CD4-positive, alpha-beta T cell treated with Interferon alpha-2 for 1 hour (primary cell): ENCODE results near the gene TMEM165.

Experiments
- DNase-seq, 2 donors: peaks; one replicate each; pipeline ENCODE4 v3.0.0-alpha.2; 2020 to 2022

The TMEM165 gene

GRCh38 chr4:55407764-55408163, 12.0 kb downstream of the TMEM165 start:
- DNase-seq = no peak

DNA sequence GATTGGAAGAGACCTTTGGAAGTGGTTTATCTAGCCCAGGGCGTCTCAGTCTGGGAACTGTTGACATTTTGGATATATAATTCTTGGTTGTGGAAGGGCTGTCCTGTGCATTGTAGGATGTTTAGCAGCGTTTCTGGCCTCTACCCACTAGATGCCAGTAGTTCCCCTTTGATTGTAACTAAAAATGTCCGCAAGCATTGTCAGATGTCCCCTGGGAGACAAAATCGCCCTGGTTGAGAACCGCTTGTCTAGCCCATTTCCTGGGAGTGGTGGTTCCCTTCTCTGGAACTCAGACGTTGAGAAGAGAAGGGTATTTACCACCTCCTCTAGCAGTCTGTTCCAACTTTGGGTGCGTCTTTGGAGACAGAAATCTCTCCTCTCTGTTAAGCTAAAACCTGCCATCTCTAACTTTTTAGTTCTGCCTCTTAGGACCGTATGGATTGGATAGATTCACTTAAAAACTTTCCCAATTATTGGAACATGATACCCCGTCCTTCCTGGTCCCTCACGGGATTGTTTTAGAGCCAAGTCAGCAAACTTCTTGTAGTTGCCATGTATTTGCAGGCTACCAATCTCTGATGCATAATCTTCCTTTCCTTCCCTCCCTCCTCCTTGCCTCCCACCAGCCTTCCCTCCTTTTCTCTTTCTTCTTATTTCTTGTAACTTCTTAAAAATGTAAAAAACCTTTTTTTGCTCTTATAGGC, 13.9 kb downstream of the TMEM165 start:
- peak; percentile 14 to 46 for DNase-seq

- no peak for DNase-seq
Measured at GRCh38 chr4:55410431-55410830, 14.7 kb downstream of the TMEM165 start.

- DNase-seq = no peak
Measured at GRCh38 chr4:55411621-55412020, 15.9 kb downstream of the TMEM165 start.

DNA sequence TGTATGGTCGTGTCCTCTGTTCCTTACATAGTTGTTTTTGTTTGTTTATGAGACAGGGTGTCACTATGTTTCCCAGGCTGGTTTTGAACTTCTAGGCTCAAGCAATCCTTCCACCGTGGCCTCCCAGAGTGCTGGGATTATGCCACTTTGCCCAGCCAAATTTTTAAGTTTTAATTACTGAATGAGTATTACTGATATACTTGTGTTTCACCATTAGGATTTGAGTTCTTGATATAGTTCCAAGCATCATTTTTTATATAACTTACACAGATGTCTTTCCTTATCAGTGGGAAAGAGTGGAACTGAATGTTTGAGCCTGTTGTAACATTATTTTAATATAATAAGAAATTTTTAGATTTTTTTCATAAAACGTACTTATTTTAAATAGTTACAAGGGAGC, 20.4 kb downstream of the TMEM165 start:
- no peak for DNase-seq

DNA sequence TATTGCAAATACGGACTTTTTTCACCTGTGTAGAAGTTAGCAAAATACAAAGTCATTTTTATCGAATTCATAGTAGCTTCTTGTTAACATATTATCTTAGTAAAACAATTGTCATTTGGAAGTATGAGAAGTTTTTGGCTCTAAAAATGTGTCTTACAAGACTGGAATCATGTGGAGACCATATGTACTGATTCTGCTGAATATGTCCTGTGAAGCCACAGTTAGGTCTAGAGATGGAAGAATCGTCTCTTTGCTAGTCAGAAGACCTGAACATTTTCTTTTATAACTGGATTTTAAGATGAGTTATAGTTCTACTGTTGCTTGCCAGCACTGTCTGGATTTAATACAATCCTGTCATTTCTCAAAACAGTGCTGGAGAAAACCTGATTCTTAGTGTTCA, 29.0 kb downstream of the TMEM165 start:
- DNase-seq = no peak

GRCh38 chr4:55431710-55432336, 36.1 kb downstream of the TMEM165 start:
- DNase-seq = no peak

DNA sequence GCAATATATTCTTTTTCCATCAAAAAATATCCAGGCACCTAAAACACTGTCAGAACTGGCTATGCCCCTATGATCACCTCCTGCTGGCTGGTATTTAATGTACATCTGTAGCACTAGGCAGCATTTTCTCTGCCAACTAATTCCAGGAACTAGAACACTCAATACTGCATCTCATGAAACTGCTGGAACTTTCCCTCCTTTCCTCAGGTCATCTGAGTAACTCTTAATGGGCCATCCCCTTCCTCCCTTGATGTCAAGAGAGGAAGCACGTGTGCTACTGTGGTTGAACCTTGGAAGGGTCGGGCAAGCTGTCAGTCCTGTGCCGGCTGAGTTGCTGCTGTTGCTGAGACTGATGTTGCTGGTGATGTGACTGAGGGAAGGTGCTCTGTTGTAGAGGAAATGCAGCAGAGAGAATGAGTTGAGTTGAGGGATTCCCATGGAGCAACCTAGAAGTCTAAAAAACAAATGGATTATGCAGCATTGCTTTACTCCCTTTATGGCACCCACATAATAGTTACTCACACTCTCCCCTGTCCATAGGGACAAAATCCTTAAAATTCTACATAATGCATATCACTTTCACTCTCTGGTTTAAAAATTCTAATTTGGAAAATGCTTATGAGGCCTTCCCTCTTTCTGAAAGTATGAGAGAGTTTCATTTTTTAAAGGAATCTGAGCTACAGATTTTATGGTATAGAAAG, 39.5 kb downstream of the TMEM165 start:
- peak in 1 of 2 donors; percentile 20 for DNase-seq

- DNase-seq = no peak
Measured at GRCh38 chr4:55437356-55437796, 41.6 kb downstream of the TMEM165 start.

DNA sequence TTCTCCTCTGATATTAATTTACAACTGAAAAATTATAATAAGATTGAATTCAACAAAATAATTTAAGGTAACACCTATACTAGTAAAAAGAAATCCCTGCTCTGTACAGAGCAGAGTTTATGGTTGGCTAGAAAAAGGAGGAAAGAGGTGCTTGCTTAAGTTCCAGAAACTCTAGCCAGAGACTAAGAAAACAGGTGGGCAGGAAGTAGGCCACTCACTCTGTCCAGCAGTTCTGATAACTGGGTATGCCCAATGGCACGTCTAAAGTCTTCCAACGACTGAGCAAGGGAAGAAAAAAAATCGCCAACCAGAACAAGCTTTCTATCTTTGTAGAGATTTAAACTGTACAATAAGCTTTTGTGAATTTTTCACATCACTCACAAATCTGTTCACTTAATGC, 42.1 kb downstream of the TMEM165 start:
- no peak for DNase-seq

GRCh38 chr4:55438314-55438713, 42.6 kb downstream of the TMEM165 start:
- no peak for DNase-seq

DNA sequence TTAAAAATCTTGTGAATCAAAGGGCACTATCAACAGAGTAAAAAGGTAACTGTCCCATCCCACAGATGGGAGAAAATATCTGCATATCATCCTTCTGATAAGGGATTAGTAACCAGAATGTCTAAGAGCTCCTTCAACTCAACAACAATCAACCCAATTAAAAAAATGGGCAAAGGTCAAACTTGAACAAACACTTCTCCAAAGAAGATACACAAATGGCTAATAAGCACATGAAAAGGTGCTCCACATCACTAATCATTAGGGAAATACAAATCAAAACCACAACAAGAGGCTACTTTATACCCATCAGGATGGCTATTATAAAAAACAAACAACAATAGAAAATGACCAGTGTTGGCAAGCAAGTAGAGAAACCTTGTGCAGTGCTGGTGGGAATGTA, 43.3 kb downstream of the TMEM165 start:
- no peak for DNase-seq

DNA sequence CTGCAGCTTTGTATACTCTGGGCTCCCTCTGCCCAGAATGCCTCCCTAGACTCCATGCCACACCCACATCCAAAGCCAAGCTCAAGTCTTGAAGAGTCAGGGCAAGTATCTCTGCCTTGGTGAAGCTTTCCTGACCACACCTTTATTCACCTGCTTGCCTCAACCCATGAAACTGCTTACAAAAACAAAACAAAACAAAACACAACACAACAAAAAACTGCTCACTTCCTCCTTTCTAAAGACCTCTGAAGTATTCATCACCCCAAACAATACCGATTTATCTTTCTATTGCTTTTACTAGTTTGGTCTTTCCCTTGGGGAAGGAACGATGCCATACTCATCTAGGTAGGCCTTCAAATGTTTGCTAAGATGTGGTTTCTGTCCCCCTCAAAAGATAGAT, 45.0 kb downstream of the TMEM165 start:
- no peak for DNase-seq

GRCh38 chr4:55442541-55442940, 46.8 kb downstream of the TMEM165 start:
- DNase-seq = no peak

GRCh38 chr4:55444827-55445226, 49.1 kb downstream of the TMEM165 start:
- peak in 1 of 2 donors; percentile 22 for DNase-seq

DNA sequence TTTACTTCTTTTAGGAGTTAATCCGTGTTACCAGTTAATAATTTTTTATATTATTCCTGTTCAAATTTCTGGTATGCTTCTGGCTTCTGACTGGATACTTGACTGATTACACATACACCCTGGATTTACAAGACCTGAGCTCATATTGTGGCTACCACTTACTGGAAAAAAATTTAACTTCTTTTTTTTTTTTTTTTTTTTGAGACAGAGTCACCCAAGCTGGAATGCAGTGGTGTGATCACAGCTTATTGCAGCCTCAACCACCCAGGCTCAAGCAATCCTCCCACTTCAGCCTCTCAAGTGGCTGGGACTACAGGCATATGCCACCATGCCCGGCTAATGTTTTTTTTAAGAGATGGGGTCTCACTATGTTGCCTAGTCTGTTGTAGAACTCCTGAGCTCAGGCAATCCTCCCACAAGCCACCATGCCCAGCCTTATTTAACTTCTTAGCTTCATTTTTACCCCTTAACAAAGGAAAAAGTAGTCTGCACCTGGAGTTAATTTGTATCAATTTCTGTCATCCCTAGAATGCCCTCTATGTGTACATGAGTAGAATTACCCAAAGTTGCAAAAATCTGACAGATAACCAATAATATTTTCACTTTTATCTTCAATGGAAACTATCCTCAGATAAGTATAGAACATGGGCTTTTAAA, 50.3 kb downstream of the TMEM165 start:
- no peak for DNase-seq

- no peak for DNase-seq
Measured at GRCh38 chr4:55446578-55446922, 50.8 kb downstream of the TMEM165 start.

- no peak for DNase-seq
Measured at GRCh38 chr4:55447108-55447708, 51.5 kb downstream of the TMEM165 start.

GRCh38 chr4:55447831-55448230, 52.1 kb downstream of the TMEM165 start:
- DNase-seq = no peak

DNA sequence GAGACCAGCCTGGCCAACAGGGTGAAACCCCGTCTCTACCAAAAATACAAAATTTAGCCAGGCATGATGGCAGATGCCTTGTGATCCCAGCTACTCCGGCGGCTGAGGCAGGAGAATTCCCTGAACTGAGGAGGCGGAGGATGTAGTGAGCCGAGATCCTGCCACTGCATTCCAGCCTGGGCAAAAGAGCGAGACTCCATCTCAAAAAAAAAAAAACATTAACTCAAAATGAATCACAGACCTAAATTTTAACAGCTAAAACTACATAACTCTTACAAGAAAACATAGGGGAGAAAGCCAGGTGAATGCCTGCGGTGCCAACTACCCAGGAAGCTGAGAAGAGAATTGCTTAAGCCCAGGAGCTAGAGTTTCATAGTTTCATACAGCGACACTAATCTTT, 54.8 kb downstream of the TMEM165 start:
- DNase-seq = no peak

DNA sequence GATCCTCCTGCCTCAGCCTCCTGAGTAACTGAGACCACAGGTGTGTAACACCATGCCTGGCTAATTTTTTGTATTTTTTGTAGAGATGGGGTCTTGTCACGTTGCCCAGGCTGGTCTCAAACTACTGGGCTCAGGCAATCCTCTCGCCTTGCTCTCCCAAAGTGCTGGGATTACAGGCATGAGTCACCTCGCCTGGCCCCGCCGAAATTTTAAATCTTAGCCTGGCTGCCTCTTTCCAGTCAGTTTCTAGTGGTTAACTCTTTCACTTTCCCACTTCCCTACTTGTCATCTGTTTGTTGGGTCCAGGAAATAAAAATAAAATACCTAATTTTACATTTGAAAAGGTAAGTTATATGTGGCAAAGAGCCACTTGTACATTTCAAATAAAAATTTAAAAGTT, 62.4 kb downstream of the TMEM165 start:
- no peak for DNase-seq

DNA sequence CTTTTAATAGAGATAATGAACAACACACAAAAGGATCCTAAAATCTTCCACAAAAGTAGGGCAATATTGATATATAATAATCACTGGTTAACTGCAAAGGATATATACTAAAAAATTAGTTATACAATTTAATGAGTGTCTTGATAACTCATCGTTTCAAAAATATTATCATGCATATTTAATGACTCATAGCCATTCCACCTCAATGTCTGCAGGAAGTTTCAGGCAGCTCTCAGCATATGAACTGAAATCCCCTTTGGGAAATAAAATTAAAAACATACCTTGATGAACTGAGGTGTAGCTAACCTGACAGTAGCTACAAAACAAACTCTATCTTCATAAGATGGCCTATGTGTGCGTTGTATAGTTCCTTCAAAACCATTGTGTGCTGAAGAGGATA, 62.9 kb downstream of the TMEM165 start:
- DNase-seq = no peak

GRCh38 chr4:55466001-55466400, 70.2 kb downstream of the TMEM165 start:
- DNase-seq = no peak
